Dermis microvascular lymphatic vessel endothelial cell (primary cell): ENCODE data around the gene RANBP10. TPM values are rescaled to one million over a fixed set of nuclear protein-coding genes. Genes with fewer than 3 reads are reported as not detected.

ENCODE experiments used
- DNase-seq, 2 donors: peaks; one replicate each; pipeline versions ENCODE4 v3.0.0 to v3.0.0-alpha.2; 2010; ENCODE audit warnings: low read depth in 2 of 2
- total RNA-seq: library from RNA; depleted of rRNA; stranded (reverse); fragments of >200 nt; gene quantifications from 2 replicates; pipeline ENCODE4 v1.2.1, GENCODE V29; 2014

RANBP10 gene
- total RNA-seq, 1 donor from 2014 or later = 5.0 TPM

GRCh38 chr16:67828651-67829050 is 22.3 kb upstream of the RANBP10 start:
- DNase-seq = no peak

GRCh38 chr16:67825906-67826305 is 19.5 kb upstream of the RANBP10 start:
- DNase-seq = no peak

GRCh38 chr16:67825119-67825518 is 18.8 kb upstream of the RANBP10 start:
- no peak for DNase-seq

GRCh38 chr16:67822511-67822910 is 16.2 kb upstream of the RANBP10 start:
- DNase-seq = no peak

GRCh38 chr16:67820608-67821259 is 14.4 kb upstream of the RANBP10 start:
- no peak for DNase-seq

GRCh38 chr16:67814567-67814966 is 8.2 kb upstream of the RANBP10 start:
- DNase-seq = no peak

- no peak for DNase-seq
Observed at GRCh38 chr16:67811899-67812298, 5.5 kb upstream of the RANBP10 start.

GRCh38 chr16:67807148-67807682 is 855 bp upstream of the RANBP10 start:
- no peak for DNase-seq

GRCh38 chr16:67805718-67806427 is 487 bp downstream of the RANBP10 start:
- DNase-seq = no peak

- peak in 1 of 2 donors; percentile 58 for DNase-seq
Observed at GRCh38 chr16:67804853-67805542, 1.4 kb downstream of the RANBP10 start.

GRCh38 chr16:67803894-67804293 is 2.5 kb downstream of the RANBP10 start:
- no peak for DNase-seq

GRCh38 chr16:67801883-67802282 is 4.5 kb downstream of the RANBP10 start:
- DNase-seq = no peak

- DNase-seq = no peak
Observed at GRCh38 chr16:67801241-67801640, 5.1 kb downstream of the RANBP10 start.

- DNase-seq = no peak
Observed at GRCh38 chr16:67800338-67800926, 5.9 kb downstream of the RANBP10 start.

GRCh38 chr16:67796099-67796718 is 10.2 kb downstream of the RANBP10 start:
- DNase-seq = no peak

- DNase-seq = no peak
Observed at GRCh38 chr16:67790071-67790470, 16.3 kb downstream of the RANBP10 start.

- no peak for DNase-seq
Observed at GRCh38 chr16:67786491-67786890, 19.9 kb downstream of the RANBP10 start.

- DNase-seq = no peak
Observed at GRCh38 chr16:67783353-67783725, 23.0 kb downstream of the RANBP10 start.

GRCh38 chr16:67782567-67783352 is 23.6 kb downstream of the RANBP10 start:
- no peak for DNase-seq

GRCh38 chr16:67781565-67781921 is 24.8 kb downstream of the RANBP10 start:
- no peak for DNase-seq
